Measurements from ENCODE around the gene CNBP.
"Not testable (repeated sequence)": the region's sequence is repeated elsewhere in the genome, so short reads cannot be mapped to it uniquely, and the experiment has no call there.

CNBP gene

GRCh38 chr3:129166579-129167332 lies 16.9 kb downstream of the CNBP start:
- H3K4me3 ChIP-seq = no peak overlapping the region
- H3K27ac ChIP-seq = no peak overlapping the region
- no peak for TF ChIP-seq CTCF (IDR thresholded peaks at IDR 0.05)
- no peak for DNase-seq (ENCODE audit: low spot score)

GRCh38 chr3:129165594-129165993 lies 18.1 kb downstream of the CNBP start:
- H3K27ac ChIP-seq, H3K4me3 ChIP-seq: not testable (repeated sequence)

GRCh38 chr3:129164500-129164899 lies 19.2 kb downstream of the CNBP start:
- no peak overlapping the region for H3K27ac ChIP-seq
- no peak for DNase-seq (ENCODE audit: low spot score)
- TF ChIP-seq CTCF (IDR thresholded peaks at IDR 0.05) = no peak

More at GRCh38 chr3:129165594-129165993, 18.1 kb downstream of the CNBP start:
- DNase-seq (ENCODE audit: low spot score) = not testable (repeated sequence)

GRCh38 chr3:129162729-129163579 lies 20.7 kb downstream of the CNBP start:
- TF ChIP-seq CTCF (IDR thresholded peaks at IDR 0.05) = no peak
- DNase-seq (ENCODE audit: low spot score) = no peak
- Histone ChIP-seq H3K4me3 (no peak overlapping the region), H3K27ac (peak overlapping the region in 1 of 2 donors; percentile 10)

More at GRCh38 chr3:129164500-129164899, 19.2 kb downstream of the CNBP start:
- H3K4me3 ChIP-seq = no peak overlapping the region

- no peak for DNase-seq (ENCODE audit: low spot score)
- peak overlapping the region; percentile 92 to 98 for H3K27ac ChIP-seq
- no peak for TF ChIP-seq CTCF (IDR thresholded peaks at IDR 0.05)
- peak overlapping the region; percentile 81 for H3K4me3 ChIP-seq
Observed at GRCh38 chr3:129161860-129162271, 21.8 kb downstream of the CNBP start.

- Histone ChIP-seq H3K4me3 (peak within 1 kb of the TSS; percentile 81), H3K27ac (peak within 1 kb of the TSS; percentile 92 to 98)
- TF ChIP-seq CTCF (IDR thresholded peaks at IDR 0.05) = peak; percentile 64
- DNase-seq (ENCODE audit: low spot score) = peak; percentile 92
Observed at GRCh38 chr3:129160891-129161859, 22.5 kb downstream of the CNBP start, which contains the start of gene ISY1. Gene ISY1, minus strand, starts transcription at chr3:129161063. Its CDS starts 88 bp downstream, at chr3:129160975.
